Activated T-cell treated with anti-CD3 and anti-CD28 coated beads for 24 hours (primary cell): ENCODE results near the gene DNAJC21.
A peak's percentile ranks its signal among the peaks of the same experiment; 100 is the strongest.
"Not testable (repeated sequence)": the region's sequence is repeated elsewhere in the genome, so short reads cannot be mapped to it uniquely, and the experiment has no call there.

Source experiments
- DNase-seq: peaks from one replicate; pipeline ENCODE4 v3.0.0-alpha.2; 2020; ENCODE audit warnings: low read depth

DNAJC21 gene

GRCh38 chr5:34929134-34929719 lies at the start of gene DNAJC21:
TSS of gene DNAJC21 (plus strand) at chr5:34929559. CDS start at chr5:34929820, 261 bp downstream.
- DNase-seq: peak; percentile 98

GRCh38 chr5:34881246-34881645 lies 48.1 kb upstream of the DNAJC21 start:
- no peak for DNase-seq

DNA sequence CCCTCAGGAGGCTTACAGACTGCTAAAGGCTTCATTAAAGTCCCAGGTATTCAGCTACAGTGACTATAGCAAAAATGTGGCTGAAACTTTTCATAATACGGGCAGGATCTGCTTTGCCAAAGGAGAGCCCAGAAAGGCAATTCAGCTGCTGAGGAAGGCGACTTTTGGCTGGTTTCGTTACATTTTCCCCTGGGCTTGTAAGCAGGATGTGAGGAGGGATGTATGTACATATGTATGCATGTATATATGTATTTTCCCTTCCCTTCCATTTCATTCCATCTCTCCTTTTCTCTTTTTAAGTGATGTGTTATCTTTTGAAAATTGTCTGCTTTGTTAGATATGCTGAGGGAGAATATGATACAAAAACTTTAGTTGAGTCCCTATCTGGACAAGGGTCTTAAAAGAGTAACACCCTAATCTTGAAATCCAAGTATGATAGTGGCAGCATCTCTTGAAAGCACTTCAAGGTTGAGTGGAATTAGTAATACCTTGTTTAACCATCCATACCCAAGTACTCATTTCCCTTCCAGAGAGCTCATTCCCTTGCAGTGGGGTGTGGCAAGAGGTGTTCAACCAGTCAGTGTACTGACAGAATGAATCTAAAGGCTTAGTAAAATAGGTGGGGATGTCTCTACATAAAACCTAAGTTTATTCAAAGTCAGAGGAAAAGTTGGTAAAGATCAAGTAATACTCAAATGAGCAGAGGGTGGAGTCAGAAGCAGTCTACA lies 42.8 kb upstream of the DNAJC21 start:
- DNase-seq: no peak

- DNase-seq: no peak
Observed at GRCh38 chr5:34889394-34889793, 40.0 kb upstream of the DNAJC21 start.

GRCh38 chr5:34891981-34892380 lies 37.4 kb upstream of the DNAJC21 start:
- no peak for DNase-seq

- DNase-seq: no peak
Observed at GRCh38 chr5:34892414-34892813, 36.9 kb upstream of the DNAJC21 start.

DNA sequence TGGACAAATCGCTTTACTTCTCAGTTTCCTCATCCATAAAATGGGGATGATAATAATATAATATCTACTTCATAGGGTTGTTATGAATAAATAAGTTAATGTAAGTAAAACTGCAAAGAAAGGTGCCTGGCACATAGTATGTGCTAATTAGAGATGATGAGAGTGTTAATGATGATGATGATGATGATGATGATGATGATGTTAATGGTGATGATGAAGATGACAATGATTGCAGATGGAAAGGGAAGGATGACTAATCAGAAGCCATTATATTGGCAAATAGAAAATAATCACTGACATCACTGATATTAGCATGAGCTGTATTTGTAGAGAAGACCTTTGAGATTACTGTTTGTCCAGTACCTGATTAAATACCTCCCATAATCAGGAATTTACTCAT lies 34.6 kb upstream of the DNAJC21 start:
- DNase-seq: no peak

GRCh38 chr5:34895641-34896419 lies 33.5 kb upstream of the DNAJC21 start:
- no peak for DNase-seq

DNA sequence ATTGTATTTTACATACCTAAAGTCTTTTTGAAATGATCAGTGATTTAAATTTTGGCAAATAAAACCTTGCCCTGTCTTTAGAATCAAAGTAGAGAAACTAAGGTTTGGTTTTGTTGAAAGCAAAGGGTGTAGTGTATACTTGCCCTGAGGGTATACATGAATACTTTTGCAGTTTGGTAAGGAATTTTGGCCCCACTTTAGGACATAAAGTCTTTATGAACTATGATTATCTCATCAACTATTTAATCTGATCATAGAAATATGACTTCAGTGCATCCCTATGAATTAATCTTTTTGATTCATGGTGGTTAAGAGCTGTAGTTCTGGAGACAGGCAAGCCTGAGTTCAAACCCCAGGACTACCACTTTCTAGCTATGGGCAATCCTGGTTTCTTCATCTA lies 31.7 kb upstream of the DNAJC21 start:
- DNase-seq: no peak

DNA sequence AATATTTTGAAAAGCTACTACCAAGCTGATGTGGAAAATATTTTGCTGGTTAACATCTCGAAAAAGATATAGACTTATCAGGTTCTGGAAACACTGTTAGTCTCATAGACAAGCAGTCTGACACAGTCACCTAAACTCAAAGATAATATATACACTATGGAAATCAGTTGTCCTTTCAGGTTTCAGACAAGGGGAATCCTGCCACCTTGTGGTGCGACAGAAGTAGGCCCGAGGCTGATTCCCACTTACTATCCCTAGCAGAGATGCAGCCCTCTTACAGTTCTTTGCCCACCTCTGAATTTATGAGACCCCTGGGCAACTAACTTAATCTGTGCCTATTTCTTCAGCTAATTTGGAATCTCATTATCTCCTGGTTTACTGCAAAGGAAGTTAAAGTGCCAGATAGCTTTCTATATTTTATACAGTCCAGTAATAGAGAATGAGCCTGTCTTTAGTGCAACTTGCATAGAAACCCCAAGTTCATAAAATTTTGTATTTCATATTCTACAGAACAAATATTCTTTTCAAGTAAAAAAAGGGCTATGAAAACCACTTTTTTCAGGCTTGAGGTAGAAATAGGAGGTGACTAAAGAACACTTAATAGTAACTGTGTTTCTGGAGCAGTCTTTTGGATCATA lies 31.0 kb upstream of the DNAJC21 start:
- peak; percentile 46 for DNase-seq

GRCh38 chr5:34899066-34899465 lies 30.3 kb upstream of the DNAJC21 start:
- DNase-seq: no peak

DNA sequence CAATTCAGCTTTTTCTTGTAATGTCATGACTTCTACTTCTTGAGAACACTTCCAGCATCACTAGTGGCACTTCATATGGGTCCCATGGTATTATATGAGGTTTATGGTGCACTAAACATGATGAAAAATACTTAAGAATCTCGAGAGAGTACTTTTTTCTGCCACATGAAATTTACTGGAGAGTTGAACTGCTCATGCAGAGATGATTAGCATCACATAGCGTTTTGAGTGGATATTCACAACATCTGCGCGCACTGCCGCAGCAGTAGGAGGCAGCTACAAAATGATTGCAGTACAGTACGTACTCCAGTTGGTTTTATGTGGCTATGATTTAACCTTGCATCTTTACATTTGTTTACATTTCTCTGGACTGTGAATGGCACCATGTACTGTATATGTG lies 28.7 kb upstream of the DNAJC21 start:
- DNase-seq: no peak

DNA sequence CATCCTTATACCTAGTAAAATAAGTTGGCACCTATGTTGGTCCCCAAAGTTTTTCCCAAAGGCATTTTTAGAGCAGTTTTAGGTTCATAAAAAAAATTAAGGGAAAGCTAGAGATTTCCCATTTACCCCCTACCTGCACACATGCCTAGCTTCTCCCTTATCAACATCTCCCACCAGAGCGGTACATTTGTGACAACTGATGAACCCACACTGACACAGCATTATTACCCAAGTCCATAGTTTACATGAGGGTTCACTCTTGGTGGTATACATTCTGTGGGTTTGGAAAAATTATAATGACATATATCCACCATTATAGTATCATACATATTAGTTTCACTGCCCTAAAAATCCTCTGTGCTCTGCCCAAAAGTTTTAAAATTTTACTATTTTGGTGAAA lies 26.1 kb upstream of the DNAJC21 start:
- DNase-seq: no peak

GRCh38 chr5:34905564-34905963 lies 23.8 kb upstream of the DNAJC21 start:
- DNase-seq: no peak

DNA sequence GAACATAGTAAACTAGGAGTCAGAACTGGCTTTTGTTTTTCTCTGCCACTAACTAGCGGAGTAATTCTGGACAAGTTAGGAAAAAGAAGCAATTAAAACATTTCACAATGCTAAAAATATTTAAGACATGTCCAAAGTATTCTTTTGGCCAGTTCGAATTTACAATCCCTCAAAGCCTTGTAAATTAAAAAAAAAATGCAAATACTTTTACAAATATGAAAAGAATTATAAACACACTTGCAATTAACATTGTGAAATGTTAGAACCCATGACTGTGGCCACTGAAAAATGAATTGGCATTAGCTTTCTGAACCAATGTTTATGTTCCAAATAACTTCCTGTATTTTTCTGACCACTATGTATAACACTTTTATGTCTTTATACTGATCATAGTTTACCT lies 16.3 kb upstream of the DNAJC21 start:
- no peak for DNase-seq

- no peak for DNase-seq
Observed at GRCh38 chr5:34914671-34915138, 14.7 kb upstream of the DNAJC21 start.

- peak; percentile 94 for DNase-seq
Observed at GRCh38 chr5:34915139-34915855, 14.1 kb upstream of the DNAJC21 start, which contains the start of the genes BRIX1 and RAD1. TSS of gene BRIX1 (plus strand) at chr5:34915711. CDS start at chr5:34915739, 28 bp downstream. TSS of gene RAD1 (minus strand) at chr5:34915504. CDS start at chr5:34914892, 612 bp downstream.

DNA sequence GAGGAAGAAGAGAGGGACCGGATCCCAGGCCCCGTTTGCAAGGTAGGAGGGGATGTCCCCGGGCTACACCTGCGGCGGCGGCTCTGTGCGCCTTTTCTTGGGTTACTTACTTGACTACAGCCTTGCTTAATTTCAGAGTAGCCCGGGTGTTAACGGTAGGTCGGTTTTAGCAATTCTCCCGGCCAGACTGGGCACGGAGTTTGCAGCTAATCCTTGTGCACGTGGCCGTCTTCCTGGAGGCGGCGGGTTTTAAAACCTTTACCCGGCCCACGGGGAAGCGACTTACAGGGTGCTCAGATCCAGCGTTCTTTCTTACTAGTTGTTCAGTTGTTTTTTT lies 13.5 kb upstream of the DNAJC21 start:
- peak; percentile 11 for DNase-seq

GRCh38 chr5:34916518-34916917 lies 12.8 kb upstream of the DNAJC21 start:
- DNase-seq: no peak

DNA sequence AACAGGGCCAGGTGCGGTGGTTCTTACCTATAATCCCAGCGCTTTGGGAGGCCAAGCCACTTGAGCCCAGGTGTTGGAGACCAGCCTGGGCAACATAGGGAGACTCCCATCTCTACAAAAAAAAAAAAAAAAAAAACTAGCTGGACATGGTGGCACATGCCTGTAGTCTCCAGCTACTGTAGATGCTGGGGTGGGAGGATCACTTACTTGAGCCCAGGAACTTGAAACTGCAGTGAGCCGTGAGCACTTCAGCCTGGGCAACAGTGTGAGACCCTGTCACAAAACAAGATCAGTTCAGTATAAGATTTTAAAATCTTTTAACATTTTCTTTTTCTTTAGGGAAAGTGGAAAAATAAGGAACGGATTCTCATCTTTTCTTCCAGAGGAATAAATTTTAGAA lies 11.3 kb upstream of the DNAJC21 start:
- no peak for DNase-seq

- DNase-seq: no peak
Observed at GRCh38 chr5:34919077-34919476, 10.3 kb upstream of the DNAJC21 start.

- DNase-seq: not testable (repeated sequence)
Observed at GRCh38 chr5:34923256-34923655, 6.1 kb upstream of the DNAJC21 start.
